IMR-90 (cell line): Measurements from ENCODE around the gene DLG5. TPM values are rescaled to one million over a fixed set of nuclear protein-coding genes. Genes with fewer than 3 reads are reported as not detected.

Experiments
- ATAC-seq: fragments of 200-7000 bp; cut with Tn5 transposase; 2 replicates; pipeline ENCODE4 v1.9.1; 2020; ENCODE audit warnings: low read depth, mild to moderate bottlenecking, moderate library complexity
- BruUV-seq: library from RNA; stranded (reverse); fragments of 400-500 nt; replicated peaks from 2 replicates; lab custom pipeline; 2021; lab: Mats Ljungman, UMichigan
- CTCF ChIA-PET: fragments of 300-600 bp; formaldehyde crosslinking; extraction: SDS; loops from one replicate; lab custom pipeline; 2021; ENCODE audit warnings: antibody characterized with exemption; lab: Yijun Ruan, JAX
- POLR2A ChIA-PET: fragments of 300-600 bp; sonication (Branson Sonifier 250); formaldehyde crosslinking; loops from one replicate; lab custom pipeline; 2022; ENCODE audit warnings: antibody characterized with exemption; ENCODE audit not compliant: unreplicated experiment; lab: Charles Lee
- DNase-seq: peaks from one replicate; pipeline ENCODE4 v3.0.0; 2013
- H2AFZ ChIP-seq: replicated peaks from 2 replicates; pipeline ENCODE3; 2013; ENCODE audit warnings: low read length, mild to moderate bottlenecking; ENCODE audit not compliant: poor library complexity
- H2AK5ac ChIP-seq: 2 replicates; pipeline ENCODE4 v1.6.1; 2013; ENCODE audit warnings: low read depth, low read length, inconsistent platforms
- H2AK9ac ChIP-seq: replicated peaks from 2 replicates; pipeline ENCODE3; 2013; ENCODE audit warnings: mild to moderate bottlenecking, low read depth, low read length, moderate library complexity; ENCODE audit not compliant: poor library complexity
- H2BK120ac ChIP-seq: 2 replicates; pipeline ENCODE4 v1.6.1; 2013; ENCODE audit warnings: low read depth, low read length, inconsistent platforms
- H2BK15ac ChIP-seq: 3 replicates; pipeline ENCODE4 v1.6.1; 2013; ENCODE audit warnings: low read depth, low read length, inconsistent platforms
- H2BK20ac ChIP-seq: 2 replicates; pipeline ENCODE4 v1.6.1; 2013; ENCODE audit warnings: low read depth, mild to moderate bottlenecking, inconsistent platforms, low read length, moderate library complexity
- H2BK5ac ChIP-seq: 2 replicates; pipeline ENCODE4 v1.6.1; 2013; ENCODE audit warnings: mild to moderate bottlenecking, low read depth, low read length, inconsistent platforms; ENCODE audit not compliant: poor library complexity, severe bottlenecking
- H3K14ac ChIP-seq: replicated peaks from 2 replicates; pipeline ENCODE4 v1.6.1; 2013; ENCODE audit warnings: low read depth, low read length, inconsistent platforms
- H3K18ac ChIP-seq: 2 replicates; pipeline ENCODE4 v1.6.1; 2013; ENCODE audit warnings: low read depth, low read length, control low read depth
- H3K23ac ChIP-seq: 2 replicates; pipeline ENCODE4 v1.6.1; 2013; ENCODE audit warnings: low read depth, low read length, inconsistent platforms
- H3K27ac ChIP-seq: 2 replicates; pipeline ENCODE4 v1.5.1; 2013; ENCODE audit warnings: mild to moderate bottlenecking, control low read depth, low read length; ENCODE audit not compliant: insufficient read depth
- H3K27me3 ChIP-seq: 2 replicates; pipeline ENCODE4 v1.6.1; 2013; ENCODE audit warnings: low read length; ENCODE audit not compliant: control insufficient read depth, insufficient read depth
- H3K36me3 ChIP-seq: 2 replicates; pipeline ENCODE4 v1.6.1; 2013; ENCODE audit warnings: low read length, mixed read lengths; ENCODE audit not compliant: control insufficient read depth, insufficient read depth
- H3K4ac ChIP-seq: 2 replicates; pipeline ENCODE4 v1.6.1; 2013; ENCODE audit warnings: low read depth, low read length, inconsistent platforms
- H3K4me1 ChIP-seq: 2 replicates; pipeline ENCODE4 v1.6.1; 2013; ENCODE audit warnings: low read length, mixed read lengths; ENCODE audit not compliant: control insufficient read depth, insufficient read depth
- H3K4me2 ChIP-seq: 2 replicates; pipeline ENCODE4 v1.6.1; 2013; ENCODE audit warnings: low read depth, mild to moderate bottlenecking, control low read depth, low read length, moderate library complexity
- H3K4me3 ChIP-seq: 2 replicates; pipeline ENCODE4 v1.5.1; 2013; ENCODE audit warnings: low read depth, mild to moderate bottlenecking, control low read depth, low read length, moderate library complexity; ENCODE audit not compliant: insufficient read depth
- H3K56ac ChIP-seq: 2 replicates; pipeline ENCODE4 v1.6.1; 2013; ENCODE audit warnings: low read length, inconsistent platforms; ENCODE audit not compliant: insufficient read depth; ENCODE audit errors: extremely low read depth
- H3K79me1 ChIP-seq, 2 experiments: 2 replicates each; pipeline ENCODE4 v1.6.1; 2013; ENCODE audit warnings: low read length in 2 of 2, inconsistent platforms in 1 of 2, low read depth in 1 of 2
- H3K9ac ChIP-seq: 2 replicates; pipeline ENCODE4 v1.6.1; 2013; ENCODE audit warnings: low read depth, low read length, control low read depth
- H3K9me1 ChIP-seq: 2 replicates; pipeline ENCODE4 v1.6.1; 2013; ENCODE audit warnings: low read length, inconsistent platforms; ENCODE audit not compliant: insufficient read depth
- H3K9me3 ChIP-seq: 2 replicates; pipeline ENCODE4 v1.6.1; 2013; ENCODE audit warnings: low read length; ENCODE audit not compliant: control insufficient read depth, insufficient read depth
- H4K20me1 ChIP-seq: 2 replicates; pipeline ENCODE4 v1.6.1; 2013; ENCODE audit warnings: low read length, inconsistent platforms; ENCODE audit not compliant: insufficient read depth
- H4K5ac ChIP-seq: 2 replicates; pipeline ENCODE4 v1.6.1; 2013; ENCODE audit warnings: mild to moderate bottlenecking, low read depth, low read length, control low read depth
- H4K8ac ChIP-seq, 2 experiments: 2 replicates each; pipeline ENCODE4 v1.6.1; 2013; ENCODE audit warnings: low read depth in 2 of 2, low read length in 2 of 2, control low read depth in 1 of 2, inconsistent platforms in 1 of 2
- H4K91ac ChIP-seq: 2 replicates; pipeline ENCODE4 v1.6.1; 2013; ENCODE audit warnings: low read depth, low read length, inconsistent platforms; ENCODE audit not compliant: insufficient read depth
- BHLHE40 ChIP-seq: fragments of 150-350 bp; IDR thresholded peaks from 2 replicates; pipeline ENCODE4 v1.6.1; 2016; ENCODE audit warnings: mild to moderate bottlenecking, low read depth, low read length
- CTCF ChIP-seq: conservative IDR thresholded peaks from 2 replicates; pipeline ENCODE4 v1.5.1; 2012; ENCODE audit warnings: mild to moderate bottlenecking, low read depth, low read length, improper control_type of control experiment
- ELK1 ChIP-seq: fragments of 150-350 bp; IDR thresholded peaks from 2 replicates; pipeline ENCODE4 v1.6.1; 2016; ENCODE audit warnings: low read depth, mild to moderate bottlenecking, low read length, moderate library complexity, borderline replicate concordance
- FOS ChIP-seq: fragments of 150-350 bp; IDR thresholded peaks from 2 replicates; pipeline ENCODE4 v1.6.1; 2016; ENCODE audit warnings: low read depth, low read length
- MAFK ChIP-seq: IDR thresholded peaks from 2 replicates; pipeline ENCODE4 v1.6.1; 2012; ENCODE audit warnings: low read depth, low read length, improper control_type of control experiment
- NFE2L2 ChIP-seq: fragments of 150-350 bp; IDR thresholded peaks from 2 replicates; pipeline ENCODE4 v1.6.1; 2016; ENCODE audit warnings: low read depth, mild to moderate bottlenecking, low read length
- POLR2A ChIP-seq: IDR thresholded peaks from 2 replicates; pipeline ENCODE4 v1.6.1; 2012; ENCODE audit warnings: mild to moderate bottlenecking, low read depth, low read length
- RAD21 ChIP-seq: IDR thresholded peaks from 2 replicates; pipeline ENCODE4 v1.6.1; 2012; ENCODE audit warnings: low read length, improper control_type of control experiment
- RCOR1 ChIP-seq: IDR thresholded peaks from 2 replicates; pipeline ENCODE4 v1.6.1; 2012; ENCODE audit warnings: mild to moderate bottlenecking, low read length, improper control_type of control experiment; ENCODE audit not compliant: insufficient replicate concordance
- SMC3 ChIP-seq: fragments of 150-350 bp; IDR thresholded peaks from 2 replicates; pipeline ENCODE4 v1.6.1; 2016; ENCODE audit warnings: low read depth, mild to moderate bottlenecking, antibody characterized with exemption, low read length, moderate library complexity
- WGBS, 2 experiments: methylation state at CpG; one replicate each; pipeline versions ENCODE4 v1.1.5 to v1.1.7; 2013; ENCODE audit warnings: missing lambda C conversion rate in 2 of 2; ENCODE audit not compliant: insufficient read length in 1 of 2; ENCODE audit errors: extremely low coverage in 2 of 2; 5-methylcytosine and 5-hydroxymethylcytosine counted together
- dilution Hi-C: fragments of 300-500 bp; cut with HindIII; formaldehyde crosslinking; loops from one replicate; pipeline ENCODE4 v1.14.3; 2018; ENCODE audit warnings: low sequenced_read_pairs; ENCODE audit not compliant: unreplicated experiment
- in situ Hi-C: fragments of 300-500 bp; cut with MboI; formaldehyde crosslinking; loops from 3 replicates; pipeline ENCODE4 v1.14.3; 2019; ENCODE audit warnings: low sequenced_read_pairs, inconsistent platforms, mixed read lengths
- intact Hi-C: fragments of 100-400 bp; cut with micrococcal nuclease; formaldehyde crosslinking; loops from 2 replicates; pipeline ENCODE4 v1.10.0; 2022
- polyA plus RNA-seq, 3 experiments: library from polyadenylated mRNA; depleted of rRNA; stranded (reverse); fragments of >200 nt; gene quantifications; 2 replicates each; pipeline ENCODE4 v1.2.3, GENCODE V29; 2012; ENCODE audit warnings: low replicate concordance in 1 of 3
- total RNA-seq: library from RNA; depleted of rRNA; stranded (reverse); fragments of >200 nt; gene quantifications from 2 replicates; pipeline ENCODE4 v1.2.3, GENCODE V29; 2012
- TF ChIP-seq, protein P1 (sequence below): fragments of 150-350 bp; IDR thresholded peaks from 2 replicates; pipeline ENCODE4 v1.6.1; 2017; ENCODE audit warnings: mild to moderate bottlenecking, antibody characterized with exemption, low read length, low read depth

The DLG5 gene
- total and polyA plus RNA-seq, 2 of the 4 experiments (the other 2 are of a cell fraction) = 12.7 to 28.7 TPM

DNA sequence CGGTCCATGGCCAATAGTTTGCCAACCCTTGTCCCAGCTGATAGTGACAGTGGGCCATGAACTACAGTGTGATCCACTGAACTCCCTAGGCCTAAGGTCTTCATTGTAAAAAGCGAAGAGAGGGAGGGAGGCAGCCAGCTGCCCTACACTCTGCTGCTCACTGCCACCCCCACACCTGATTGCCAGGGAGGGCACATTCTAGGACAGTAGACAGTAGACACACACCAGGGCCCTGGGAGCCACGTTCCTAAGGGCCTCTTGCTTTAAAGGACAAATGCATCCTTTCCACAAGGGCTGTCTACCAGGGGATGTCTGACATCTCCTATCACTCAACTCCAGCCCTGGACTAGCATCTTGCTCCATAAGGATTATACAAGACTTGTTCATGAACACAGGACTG, 122.2 kb downstream of the DLG5 start:
- Histone ChIP-seq H3K27me3 (no peaks in the 10 kb centered on the region), H3K14ac (no peak overlapping the region), H2BK15ac (no peak overlapping the region), H3K4me2 (no peak overlapping the region), H3K9me3 (no peaks in the 10 kb centered on the region), H3K9ac (no peak overlapping the region), H3K23ac (no peak overlapping the region), H2AK5ac (no peak overlapping the region), H3K4ac (no peak overlapping the region), H4K8ac (no peak overlapping the region), H2AFZ (no peak overlapping the region), H2BK5ac (no peak overlapping the region), H3K27ac (no peak overlapping the region), H3K56ac (no peak overlapping the region), H2BK120ac (no peak overlapping the region), H2AK9ac (no peak overlapping the region), H3K36me3 (peaks cover 59% of the 10 kb centered on the region), H3K9me1 (peaks cover 29% of the 10 kb centered on the region), H2BK20ac (no peak overlapping the region), H4K5ac (no peak overlapping the region), H4K91ac (no peak overlapping the region), H3K79me1 (peaks cover 0 to 34% of the 10 kb centered on the region in 2 experiments; a peak in 2 of 4 replicates), H3K4me3 (no peak overlapping the region), H4K20me1 (peaks cover 4% of the 10 kb centered on the region; the same call in 1 of the 2 replicates), H3K4me1 (peaks cover 5% of the 10 kb centered on the region), H3K18ac (no peak overlapping the region)
- dilution Hi-C loops = no loop called here
- in situ Hi-C loops = no loop called here
- BruUV-seq = no TSS peak
- intact Hi-C loops = no loop called here
- DNase-seq = no peak
- no peak for TF ChIP-seq POLR2A
- TF ChIP-seq SMC3 = no peak
- TF ChIP-seq ELK1 = no peak
- TF ChIP-seq MAFK = no peak
- TF ChIP-seq, protein P1, sequence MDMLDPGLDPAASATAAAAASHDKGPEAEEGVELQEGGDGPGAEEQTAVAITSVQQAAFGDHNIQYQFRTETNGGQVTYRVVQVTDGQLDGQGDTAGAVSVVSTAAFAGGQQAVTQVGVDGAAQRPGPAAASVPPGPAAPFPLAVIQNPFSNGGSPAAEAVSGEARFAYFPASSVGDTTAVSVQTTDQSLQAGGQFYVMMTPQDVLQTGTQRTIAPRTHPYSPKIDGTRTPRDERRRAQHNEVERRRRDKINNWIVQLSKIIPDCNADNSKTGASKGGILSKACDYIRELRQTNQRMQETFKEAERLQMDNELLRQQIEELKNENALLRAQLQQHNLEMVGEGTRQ = no peak
- no peak for TF ChIP-seq RAD21
- TF ChIP-seq RCOR1 = no peak
- TF ChIP-seq BHLHE40 = no peak
- TF ChIP-seq NFE2L2 = no peak
- TF ChIP-seq CTCF = no peak
- TF ChIP-seq FOS = no peak
- ChIA-PET CTCF (no interaction called here), POLR2A (no interaction called here)
- 80% methylated on average over 1 of the region's 3 CpGs; no CpG with 5 or more reads in 1 of the 2 experiments for WGBS, 2 experiments
- ATAC-seq = no peak
